ENCODE results near the gene MRNIP.
A peak's percentile ranks its signal among the peaks of the same experiment; 100 is the strongest.

- TF ChIP-seq CTCF (IDR thresholded peaks at IDR 0.05; ENCODE audit: insufficient read depth, low read length) (no peak), POLR2AphosphoS5 (IDR thresholded peaks at IDR 0.05; ENCODE audit: low read depth) (peak; percentile 85), REST (IDR thresholded peaks at IDR 0.05; ENCODE audit: insufficient replicate concordance, low read depth) (no peak), SPI1 (IDR thresholded peaks at IDR 0.05; ENCODE audit: borderline replicate concordance, low read depth) (peak; percentile 19; the same call in 1 of the 2 replicates), GABPA (IDR thresholded peaks at IDR 0.05; ENCODE audit: low read depth) (peak; percentile 52)
These were observed 54.7 kb downstream of the MRNIP start for GRCh38 chr5:179803651-179804554.

Data from HL-60 (cell line).